Suppressor macrophage treated with lipopolysaccharide for 1 hour (primary cell): ENCODE measurements around the gene VDAC1.

Experiments
- DNase-seq, 3 donors: peaks; one replicate each; pipeline ENCODE4 v3.0.0-alpha.2; 2020 to 2022

Gene VDAC1

DNA sequence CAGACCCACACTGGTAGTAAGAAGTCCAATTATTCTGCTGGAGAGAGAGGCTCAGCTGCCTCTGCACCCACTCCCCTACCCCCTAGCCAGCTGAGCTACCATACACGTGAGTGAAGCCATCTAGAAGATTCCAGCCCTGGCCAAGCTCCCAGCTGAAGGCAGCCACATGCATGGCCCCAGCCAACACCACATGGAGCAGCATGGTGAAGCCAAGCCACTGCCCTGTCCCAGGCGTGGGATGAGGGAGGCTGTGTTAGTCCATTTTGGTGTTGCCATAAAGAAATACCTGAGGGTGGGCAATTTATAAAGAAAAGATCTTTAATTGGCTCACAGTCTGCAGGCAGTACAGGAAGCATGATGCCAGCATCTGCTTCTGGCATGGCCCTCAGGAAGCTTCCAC is 20.0 kb upstream of the VDAC1 start:
- no peak for DNase-seq

DNA sequence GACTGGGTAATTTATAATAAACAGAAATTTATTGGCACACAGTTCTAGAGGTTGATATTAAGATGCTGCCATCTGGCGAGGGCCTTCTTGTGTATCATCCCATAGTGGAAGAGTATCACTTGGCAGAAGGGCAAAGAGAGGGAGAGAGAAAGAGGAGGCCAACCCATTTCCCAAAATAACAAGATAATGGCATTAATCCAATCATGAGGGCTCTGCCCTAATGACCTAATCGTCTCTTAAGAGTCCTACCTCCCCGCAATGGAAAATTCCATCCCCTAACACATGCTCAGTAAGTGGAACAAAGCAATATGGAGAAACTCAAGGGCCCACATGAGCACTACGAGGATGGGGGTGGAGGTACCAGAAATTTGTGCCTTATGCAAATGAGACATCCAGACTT is 17.6 kb upstream of the VDAC1 start:
- DNase-seq = no peak

DNA sequence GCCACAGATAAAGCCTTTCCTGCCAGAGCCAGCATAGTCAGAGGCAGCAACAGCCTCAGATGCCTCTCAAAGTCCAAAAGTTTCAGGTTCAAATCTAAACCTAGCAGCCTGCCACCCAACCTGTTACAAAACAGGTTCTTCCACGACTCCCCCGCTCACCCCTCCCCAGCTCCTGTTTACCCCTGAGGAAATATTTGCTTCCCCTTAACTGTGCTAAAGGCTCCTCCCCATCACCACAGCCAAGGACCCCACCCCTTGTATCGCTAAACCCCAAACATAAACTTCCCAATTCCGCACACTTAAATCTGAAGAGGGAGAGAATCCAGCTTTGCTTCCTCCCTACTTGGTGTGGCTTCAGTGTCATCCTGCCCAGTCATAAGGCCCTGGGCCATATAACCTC is 15.4 kb upstream of the VDAC1 start:
- DNase-seq = no peak

DNA sequence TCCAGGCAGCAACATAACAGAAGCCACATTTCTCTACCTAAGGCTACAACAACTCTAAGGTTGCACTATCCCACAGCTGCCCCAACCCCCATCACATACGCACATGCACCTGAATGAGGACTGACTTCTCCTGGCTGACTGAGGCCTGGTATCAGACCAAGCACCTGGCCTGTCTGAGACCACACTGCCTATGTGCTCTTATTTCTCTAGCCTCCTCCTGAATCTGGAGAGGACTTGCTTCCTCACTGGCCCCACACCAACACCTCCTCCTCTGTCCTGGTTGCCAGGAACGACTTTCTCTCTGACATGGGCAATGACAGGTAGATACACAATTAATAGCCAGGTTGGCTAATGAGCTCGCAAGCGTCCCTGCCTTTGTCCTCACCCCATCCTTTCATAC is 14.9 kb upstream of the VDAC1 start:
- no peak for DNase-seq

DNA sequence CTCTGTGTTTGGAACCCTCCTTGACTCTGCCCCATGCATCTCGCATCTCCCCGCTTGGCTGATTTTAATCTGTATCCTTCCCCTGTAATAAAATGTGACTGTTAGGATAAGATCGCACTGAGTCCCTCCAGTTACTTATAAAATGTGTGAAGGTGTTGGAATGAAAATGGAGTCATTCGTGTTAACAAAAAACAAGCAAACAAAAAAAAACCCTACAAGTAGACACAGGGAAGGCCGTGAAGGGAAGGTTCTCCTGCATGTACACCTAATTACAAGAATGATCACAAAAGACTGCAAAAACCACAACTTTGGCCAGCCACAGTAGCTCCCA is 14.2 kb upstream of the VDAC1 start:
- DNase-seq = no peak

DNA sequence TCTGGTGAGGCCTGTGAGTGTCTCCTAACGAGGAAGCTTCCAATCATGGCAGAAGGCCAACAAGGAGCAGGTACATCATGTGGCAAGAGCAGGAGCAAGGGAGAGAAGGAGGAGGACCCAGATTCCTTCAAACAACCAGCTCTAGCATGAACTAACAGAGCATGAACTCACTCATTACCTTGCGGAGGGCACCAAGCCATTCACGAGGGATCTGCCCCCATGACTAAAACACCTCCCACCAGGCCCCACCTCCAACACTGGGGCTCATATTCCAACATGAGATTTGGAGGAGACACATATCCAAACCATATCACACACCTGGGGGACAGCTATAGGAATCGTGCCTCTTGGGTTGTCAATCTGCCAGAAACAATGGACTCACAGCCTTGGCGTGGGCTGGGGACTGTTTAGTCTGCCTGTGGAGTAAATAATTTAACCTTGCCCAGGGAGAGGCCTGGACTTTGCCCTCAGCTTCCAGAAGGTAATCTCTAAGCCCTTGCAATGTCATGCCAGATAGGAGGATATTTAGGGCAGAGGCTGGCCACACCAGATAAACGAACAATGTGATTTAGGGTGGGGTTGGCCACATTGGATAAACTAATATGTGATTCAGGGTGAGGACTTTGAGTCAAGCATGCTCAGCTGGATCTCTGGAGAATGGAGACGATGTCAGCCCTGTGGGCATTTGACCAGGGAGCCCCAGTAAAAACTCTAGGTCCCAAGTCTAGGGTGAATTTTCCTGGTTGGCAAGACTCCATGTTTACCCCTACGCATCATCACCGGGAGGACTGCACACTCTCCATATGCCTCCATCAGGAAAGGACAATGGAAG is 13.6 kb upstream of the VDAC1 start:
- no peak for DNase-seq

DNA sequence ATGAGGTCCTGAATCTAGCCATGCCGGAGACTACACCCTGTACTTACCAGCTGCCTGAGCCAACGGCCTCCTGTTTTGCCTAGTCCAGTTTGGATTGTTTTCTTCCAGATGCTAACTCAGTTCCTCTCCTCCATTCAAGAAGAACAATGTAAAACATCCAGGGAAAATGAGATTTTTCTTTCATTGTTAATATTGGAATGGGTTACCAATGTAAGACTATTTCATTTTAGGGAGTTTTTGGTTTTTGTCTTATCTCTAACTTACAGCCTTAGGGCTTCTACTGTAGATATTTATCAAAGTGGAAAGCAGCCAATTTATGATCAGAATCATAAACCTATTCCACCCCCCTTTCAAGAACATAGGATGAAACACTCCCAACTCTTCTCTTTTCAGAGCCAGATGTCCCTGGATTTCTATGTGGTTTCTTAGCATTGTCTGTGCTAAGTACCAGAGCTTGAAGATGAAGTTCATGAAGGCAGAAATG is 3.5 kb upstream of the VDAC1 start:
- no peak for DNase-seq

DNA sequence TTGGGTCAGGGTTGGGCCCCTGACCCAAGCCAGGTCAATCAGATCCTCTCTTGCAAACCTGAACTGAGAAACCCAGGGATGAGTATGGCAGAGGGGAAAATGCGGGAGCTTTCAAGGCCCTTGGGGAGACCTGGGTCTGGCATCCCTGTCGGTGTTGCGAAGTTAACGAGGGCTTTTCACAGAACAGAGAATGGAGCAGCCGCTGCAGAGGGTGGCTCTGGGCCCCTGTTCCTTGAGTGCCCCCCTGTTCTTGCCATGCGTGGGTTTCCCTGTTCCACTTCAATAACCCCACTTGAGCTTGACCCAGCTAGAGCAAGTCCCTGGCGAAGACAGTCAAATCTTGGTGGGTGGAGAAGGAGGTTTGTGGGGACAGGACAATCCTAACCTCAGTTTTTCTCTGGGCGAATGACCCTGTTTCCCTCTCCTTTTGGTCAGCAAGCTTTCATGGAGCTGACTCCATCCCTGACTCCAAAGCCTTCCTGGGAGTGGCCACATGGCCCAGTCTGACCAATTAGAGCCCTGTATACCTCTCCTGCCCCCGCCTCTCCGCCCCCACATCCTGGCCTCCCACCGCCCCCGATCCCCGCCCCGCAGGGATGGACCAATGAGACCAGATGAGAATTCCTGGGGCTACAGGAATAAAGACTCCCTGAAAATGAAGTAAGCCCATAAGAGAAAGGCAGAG is 2.9 kb upstream of the VDAC1 start:
- DNase-seq = no peak

DNA sequence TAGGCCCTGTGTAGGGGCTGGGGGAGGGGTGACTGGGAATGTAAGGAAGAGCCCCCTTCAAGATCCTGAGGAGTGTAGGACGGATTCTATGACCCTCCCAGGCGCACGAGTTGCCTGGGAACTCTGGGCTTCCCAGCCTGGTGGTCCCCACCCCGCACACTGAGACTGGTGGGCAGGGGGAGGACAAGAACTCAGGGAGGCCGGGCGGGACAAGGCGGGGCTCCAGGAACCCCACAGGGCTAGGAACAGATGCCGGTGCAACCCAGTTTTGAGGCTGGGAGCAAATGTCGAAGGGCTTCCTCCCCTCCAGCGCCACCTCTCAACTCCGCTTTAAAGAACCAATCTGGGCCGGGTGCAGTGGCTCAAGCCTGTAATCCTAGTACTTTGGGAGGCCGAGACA is 1.3 kb upstream of the VDAC1 start:
- no peak for DNase-seq

DNA sequence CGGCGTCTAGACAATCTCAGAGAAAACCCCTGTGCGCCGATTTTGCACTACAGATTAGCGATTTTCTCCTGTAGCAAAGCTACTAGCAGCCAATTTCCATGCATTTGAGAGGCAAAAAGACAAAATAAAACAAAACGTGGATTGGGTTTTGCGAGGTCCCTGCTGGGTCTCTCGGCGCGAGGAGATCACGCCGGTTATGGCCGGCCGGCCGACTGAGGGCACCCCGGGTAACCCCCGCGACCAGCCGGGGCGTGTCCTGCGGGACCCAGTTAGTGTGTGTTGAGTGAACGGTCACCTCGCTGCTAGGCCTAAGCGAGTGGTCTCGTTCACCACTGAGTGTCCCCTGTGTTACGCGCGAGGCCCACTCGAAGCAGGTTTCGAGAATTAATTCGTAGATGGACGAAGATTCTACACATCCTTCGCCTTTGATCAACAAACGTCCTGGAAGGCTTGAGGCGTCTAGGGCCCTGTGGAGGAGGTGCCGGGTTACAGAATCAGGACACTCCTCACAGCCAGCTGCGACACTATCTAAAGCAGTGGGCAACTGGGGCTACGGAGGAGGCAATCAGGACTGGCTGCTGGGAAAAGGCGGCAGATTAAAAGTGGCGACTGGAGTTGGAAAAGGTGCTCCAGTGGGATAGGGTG is 764 bp upstream of the VDAC1 start:
- DNase-seq = peak in 1 of 3 donors; percentile 51

DNA sequence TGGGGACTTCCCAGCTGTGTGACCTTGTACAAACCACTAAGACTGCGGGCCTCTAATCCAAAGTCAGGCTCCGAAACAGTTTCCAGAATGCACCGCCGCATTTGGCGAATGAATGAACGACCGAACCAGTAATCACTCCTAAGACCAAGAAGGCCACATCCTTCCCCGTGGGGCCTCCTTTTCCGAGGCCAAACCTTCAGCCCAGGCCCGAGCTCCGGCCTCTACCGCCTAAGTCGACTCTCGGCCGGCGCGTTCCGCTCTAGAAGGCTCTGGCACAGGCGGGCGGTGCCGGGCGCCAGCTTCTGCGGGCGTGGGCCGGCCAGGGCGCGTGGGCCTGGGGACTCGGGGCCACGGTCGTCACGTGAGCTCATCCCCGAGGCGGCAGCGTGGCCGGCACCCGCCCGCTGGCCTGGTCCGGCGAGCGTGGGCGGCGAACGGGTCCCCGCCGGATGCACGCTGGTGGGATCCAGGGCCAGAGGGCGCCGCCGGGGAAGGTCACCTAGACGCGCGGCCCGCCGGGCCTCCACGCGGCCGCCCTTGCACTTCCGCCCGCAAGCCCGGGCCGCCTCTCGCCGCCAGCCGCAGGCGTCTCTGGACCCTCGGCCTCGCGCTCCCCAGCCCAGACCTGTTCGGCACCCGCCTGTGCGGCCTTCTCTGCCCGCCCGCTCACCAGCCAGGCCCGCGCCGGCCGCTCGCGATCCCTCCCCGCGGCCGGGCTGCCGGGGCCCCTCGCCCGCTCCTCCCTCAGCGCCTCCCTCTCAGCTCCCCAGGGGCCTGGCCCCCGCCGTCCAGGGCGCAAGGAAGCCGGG is 754 bp downstream of the VDAC1 start:
- peak; percentile 84 to 94 (median 91) for DNase-seq

DNA sequence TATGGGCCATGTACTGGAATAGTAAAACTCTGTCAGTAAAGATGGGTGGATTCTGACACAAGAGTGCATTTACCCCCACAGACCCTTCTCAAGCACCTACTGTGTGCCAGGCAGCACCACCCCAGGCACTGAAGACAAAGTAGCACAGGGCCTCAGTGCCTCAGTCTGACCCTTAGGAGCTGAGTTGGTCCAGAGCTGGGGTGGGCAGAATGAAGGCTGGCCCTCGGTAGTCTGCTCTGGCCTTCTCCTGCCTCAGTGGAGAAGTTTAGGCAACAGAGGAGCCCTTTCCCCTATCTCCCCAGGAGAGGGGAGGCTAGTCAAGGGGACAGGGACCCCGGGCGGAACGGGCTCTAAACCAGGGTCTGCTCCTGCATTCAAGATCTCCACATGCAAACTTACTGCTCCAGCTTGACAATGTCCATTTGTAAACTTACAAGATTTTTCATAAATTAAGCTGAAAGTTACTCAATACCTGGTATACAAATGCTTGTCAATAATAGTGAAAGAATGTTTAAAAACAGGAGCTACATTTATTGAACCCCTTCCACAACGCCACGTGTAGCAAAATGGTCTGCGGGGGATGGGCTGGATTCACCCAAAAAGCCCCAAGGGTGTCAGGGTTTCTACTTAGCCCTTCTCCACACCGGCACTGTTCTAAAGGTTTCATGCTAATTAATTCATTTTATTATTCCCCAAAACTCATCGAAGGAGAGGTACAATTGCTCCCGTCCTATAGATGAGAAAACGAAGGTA is 1.5 kb downstream of the VDAC1 start:
- DNase-seq = peak in 2 of 3 donors; percentile 36 to 56

DNA sequence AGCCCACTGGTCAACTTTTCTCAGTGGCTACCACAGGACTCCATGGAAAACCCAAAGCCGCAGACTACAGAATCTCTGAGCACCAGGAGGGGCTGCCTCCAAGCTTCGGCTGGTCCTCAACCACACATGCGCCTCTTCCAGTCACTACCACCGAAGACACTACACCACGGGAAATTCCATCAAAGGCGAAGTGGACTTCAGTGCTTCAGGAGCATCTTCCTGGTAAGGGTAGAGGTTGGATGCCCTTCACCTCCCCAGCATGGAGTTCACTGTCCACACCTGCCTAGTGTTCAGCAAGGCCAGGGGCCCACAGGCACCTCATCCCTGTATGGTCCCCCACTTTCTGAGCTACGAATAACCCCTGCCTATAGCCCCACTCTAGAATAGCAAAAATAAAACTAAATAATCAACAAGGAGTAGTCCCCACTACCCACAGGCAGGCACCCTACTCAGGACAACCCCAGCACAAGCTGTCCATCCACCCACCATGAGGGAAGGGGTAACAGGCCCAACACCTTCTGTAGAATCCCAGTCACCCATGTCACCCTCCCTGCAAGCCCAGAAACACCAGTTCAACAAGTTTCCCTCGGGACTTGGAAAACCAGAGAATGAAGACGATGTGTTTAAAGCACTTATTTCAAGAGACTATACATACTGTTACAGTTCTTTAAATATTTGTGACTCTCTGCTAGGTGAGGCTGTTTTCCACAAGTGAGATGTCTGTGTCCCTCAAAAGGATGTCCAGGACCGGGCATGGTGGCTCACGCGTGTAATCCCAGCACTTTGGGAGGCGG is 2.6 kb downstream of the VDAC1 start:
- no peak for DNase-seq

DNA sequence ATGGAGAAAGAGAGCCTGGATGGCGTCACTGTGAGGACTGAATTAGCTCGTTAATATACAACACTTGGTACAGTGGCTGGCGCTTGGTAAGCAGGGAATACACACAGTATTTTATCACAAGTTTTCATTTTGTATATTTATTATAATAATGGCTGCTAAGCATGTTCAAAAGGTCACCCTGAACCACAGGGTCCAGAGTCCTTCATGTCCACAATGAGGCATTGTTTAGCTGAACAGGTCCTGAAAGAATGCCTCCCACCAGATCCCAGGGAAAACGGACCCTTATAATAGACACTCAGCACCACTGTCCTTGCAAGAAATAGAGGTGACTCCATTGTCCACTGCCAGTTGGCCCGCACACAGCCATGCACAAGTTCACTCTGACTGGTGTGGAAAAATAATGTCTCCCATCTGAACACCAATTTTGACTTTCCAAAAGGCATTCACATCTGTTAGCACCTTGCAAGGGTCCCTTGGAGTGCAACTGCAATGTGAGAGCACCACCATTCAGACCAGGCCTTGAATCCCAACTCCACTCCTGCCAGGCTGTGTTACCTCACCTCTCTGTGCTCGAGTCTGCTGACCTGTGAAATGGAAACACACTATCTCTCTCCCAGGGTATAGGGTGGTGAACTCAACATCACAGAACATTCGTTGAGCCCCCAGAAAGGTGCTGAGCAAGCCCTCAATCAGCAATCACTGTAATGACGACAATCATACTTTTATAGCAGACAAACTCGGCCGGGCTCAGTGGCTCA is 3.9 kb downstream of the VDAC1 start:
- DNase-seq = no peak

DNA sequence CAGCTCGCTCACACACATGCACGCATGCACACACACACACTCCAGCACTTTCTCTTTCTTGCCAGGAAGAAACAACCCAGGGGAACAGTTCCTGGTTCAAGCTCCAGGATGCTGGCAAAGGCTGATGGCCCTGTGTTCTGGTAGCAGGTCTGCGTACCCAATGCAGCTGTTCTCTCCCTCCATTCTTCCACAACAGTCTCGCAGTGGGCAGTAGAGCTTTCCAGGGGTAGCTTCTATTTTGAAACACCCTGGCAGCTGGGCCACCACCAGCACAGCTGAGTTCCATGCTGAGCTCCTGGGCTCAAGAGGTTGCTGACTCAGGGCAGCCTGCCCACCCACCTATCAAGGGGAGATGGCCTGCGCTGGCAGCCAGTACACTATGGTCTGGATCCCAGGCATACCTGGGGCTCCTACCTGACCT is 4.7 kb downstream of the VDAC1 start:
- no peak for DNase-seq

DNA sequence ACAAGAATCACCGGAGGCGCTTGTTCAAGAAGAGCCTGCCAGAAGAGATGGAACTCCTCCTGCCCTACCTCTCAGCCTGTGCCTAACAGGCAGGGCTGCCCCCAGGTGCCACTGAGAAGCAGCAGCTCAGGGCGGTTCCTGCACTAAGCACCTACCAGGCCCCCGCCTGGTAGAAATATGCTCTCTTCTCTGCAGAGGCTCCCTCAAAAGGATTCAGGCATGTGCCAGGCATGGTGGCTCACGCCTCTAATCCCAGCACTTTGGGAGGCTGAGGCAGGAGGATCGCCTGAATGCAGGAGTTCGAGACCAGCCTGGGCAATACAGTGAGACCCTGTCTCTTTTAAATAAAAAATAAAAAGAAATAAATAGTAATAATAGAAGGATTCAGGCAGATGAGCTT is 6.0 kb downstream of the VDAC1 start:
- no peak for DNase-seq

DNA sequence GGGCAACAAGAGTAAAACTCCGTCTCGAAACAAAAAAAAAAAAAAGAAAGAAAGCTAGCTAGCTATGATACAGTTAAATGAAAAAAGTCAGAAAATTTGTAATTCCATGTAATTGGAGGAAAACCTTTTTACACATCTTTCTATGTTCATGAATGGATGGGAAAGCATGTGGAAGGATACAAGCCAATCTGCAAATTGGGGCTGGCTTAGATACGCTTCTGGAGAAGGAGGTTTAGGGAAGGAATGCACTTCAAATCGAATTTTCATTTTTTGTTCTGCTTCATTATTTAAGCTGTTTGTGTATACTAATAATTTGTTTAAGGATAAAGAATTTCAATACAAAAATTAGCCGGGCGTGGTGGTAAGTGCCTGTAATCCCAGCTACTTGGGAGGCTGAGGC is 6.7 kb downstream of the VDAC1 start:
- DNase-seq = no peak

DNA sequence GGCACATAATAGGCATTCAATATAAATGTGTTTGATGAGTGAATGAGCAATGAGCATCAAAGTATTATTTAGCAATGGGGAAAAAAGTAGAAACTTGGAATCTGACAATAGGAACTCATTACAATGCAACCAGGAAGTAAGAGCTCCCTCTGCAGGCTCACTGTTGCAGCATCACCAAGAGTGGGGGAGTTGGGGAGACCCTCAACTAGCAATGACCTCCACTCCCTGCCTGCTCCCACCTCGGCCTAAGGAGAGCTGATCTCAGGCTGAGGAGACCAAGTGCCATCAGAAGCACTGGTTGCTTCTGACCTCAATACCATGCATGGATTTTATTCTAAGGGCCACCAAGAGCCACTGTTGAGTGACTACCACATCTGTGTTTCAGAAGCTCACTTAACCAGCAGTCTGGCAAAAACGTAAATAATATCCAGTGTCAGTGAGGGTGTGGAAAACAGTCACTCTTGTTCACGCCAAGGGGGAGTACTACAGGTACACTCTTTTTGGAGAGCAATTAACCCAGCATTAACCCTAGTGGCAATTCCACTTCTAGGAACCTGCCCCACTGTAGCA is 8.0 kb downstream of the VDAC1 start:
- DNase-seq = peak in 2 of 3 donors; percentile 24 to 27

DNA sequence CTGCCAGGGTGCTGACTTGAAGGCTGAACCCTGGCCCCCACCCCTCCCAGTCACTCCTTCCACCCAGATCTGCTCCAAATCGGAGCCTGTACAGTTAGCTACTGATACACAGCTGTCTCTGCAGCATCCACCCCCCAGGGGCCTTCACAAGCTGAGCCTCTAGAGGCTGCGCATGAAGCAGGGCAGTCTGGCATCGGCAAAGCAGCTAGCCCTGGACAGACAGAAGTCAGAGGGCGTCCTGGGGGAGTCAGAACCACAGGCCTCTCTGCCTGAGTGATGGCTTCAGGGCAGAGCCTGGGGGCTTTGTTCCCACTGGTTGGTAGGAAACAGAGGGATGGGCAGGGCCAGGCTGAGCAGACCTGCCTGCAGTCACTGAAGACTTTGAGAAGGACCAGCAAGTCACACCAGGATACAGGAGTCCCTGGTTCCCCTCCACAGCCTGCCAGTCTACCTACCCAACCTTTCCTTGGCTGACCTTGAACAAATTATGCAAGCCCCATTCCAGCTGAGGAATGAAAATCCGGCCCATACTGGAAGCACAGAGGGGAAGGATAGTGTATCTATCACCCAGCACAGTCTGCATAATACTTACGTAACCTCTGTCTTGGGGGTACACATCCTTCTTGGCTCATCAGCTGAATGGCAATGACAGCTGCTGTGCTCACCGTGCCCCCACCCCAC is 8.8 kb downstream of the VDAC1 start:
- no peak for DNase-seq

DNA sequence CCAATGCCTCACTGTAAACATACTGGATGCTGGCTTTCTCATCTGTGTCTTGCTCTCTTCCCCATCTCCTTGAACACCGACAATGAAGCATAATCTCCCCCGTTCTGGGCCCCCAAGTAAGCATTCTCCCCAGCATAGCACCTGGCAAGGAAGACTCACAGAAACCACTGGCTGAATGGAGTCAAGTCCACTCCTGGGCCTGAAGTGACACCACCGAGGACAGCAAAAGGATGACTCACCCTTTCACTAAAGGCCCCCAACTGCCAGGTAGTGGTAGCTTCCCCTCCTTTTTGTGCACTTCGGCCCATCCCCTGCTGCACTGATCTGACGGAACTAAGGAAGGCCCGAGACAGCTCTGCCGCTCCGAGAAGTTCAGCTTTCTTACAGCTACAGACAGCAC is 9.4 kb downstream of the VDAC1 start:
- no peak for DNase-seq
